HG02970 (cell line): ENCODE results near the gene IMP4.

ENCODE experiments used
- ATAC-seq: cut with Tn5 transposase; IDR thresholded peaks from one replicate; pipeline ENCODE4 v1.9.1; 2021; ENCODE audit warnings: mild to moderate bottlenecking, moderate library complexity, moderate number of reproducible peaks; ENCODE audit not compliant: unreplicated experiment, low FRiP score

The IMP4 gene

GRCh38 chr2:130375291-130376266 is 32.9 kb downstream of the IMP4 start:
- no peak for ATAC-seq

GRCh38 chr2:130376433-130377293 is 34.0 kb downstream of the IMP4 start:
- peak; percentile 42 for ATAC-seq

GRCh38 chr2:130377491-130377890 is 34.8 kb downstream of the IMP4 start:
- no peak for ATAC-seq

- ATAC-seq: no peak
These were observed 35.7 kb downstream of the IMP4 start for GRCh38 chr2:130378206-130378897.

GRCh38 chr2:130378898-130379214 is 36.2 kb downstream of the IMP4 start:
- no peak for ATAC-seq

GRCh38 chr2:130380096-130380934 is 37.6 kb downstream of the IMP4 start:
- ATAC-seq: no peak

GRCh38 chr2:130381145-130381544 is 38.4 kb downstream of the IMP4 start:
- ATAC-seq: no peak

- ATAC-seq: no peak
These were observed 38.9 kb downstream of the IMP4 start for GRCh38 chr2:130381619-130382018.

- no peak for ATAC-seq
These were observed 39.7 kb downstream of the IMP4 start for GRCh38 chr2:130382313-130382917.

GRCh38 chr2:130385709-130386108 is 43.0 kb downstream of the IMP4 start:
- no peak for ATAC-seq

GRCh38 chr2:130387071-130387400 is 44.3 kb downstream of the IMP4 start:
- no peak for ATAC-seq

- ATAC-seq: no peak
These were observed 45.1 kb downstream of the IMP4 start for GRCh38 chr2:130387804-130388203.

- ATAC-seq: no peak
These were observed 45.7 kb downstream of the IMP4 start for GRCh38 chr2:130388221-130388907.

- ATAC-seq: no peak
These were observed 46.7 kb downstream of the IMP4 start for GRCh38 chr2:130389358-130389757.

GRCh38 chr2:130389783-130390182 is 47.1 kb downstream of the IMP4 start:
- no peak for ATAC-seq

GRCh38 chr2:130390460-130391057 is 47.9 kb downstream of the IMP4 start:
- no peak for ATAC-seq

GRCh38 chr2:130391058-130391871 is 48.6 kb downstream of the IMP4 start:
- peak; percentile 75 for ATAC-seq
